ENCODE results near the gene FAR2.

- TF ChIP-seq CTCF (conservative IDR thresholded peaks at IDR 0.05) = no peak
- no peak for TF ChIP-seq ZFX (IDR thresholded peaks at IDR 0.05)
These were observed 76.8 kb downstream of the FAR2 start for GRCh38 chr12:29225834-29226233.
